K562 (cell line): ENCODE data around the gene SLC7A10. TPM values are rescaled to one million over a fixed set of nuclear protein-coding genes. Genes with fewer than 3 reads are reported as not detected.

Source experiments
- ATAC-seq: fragments of 200-7000 bp; cut with Tn5 transposase; 3 replicates; pipeline ENCODE4 v1.9.1; 2020; ENCODE audit warnings: moderate library complexity
- BruUV-seq: library from RNA; stranded (reverse); fragments of 400-500 nt; replicated peaks from 2 replicates; lab custom pipeline; 2021; lab: Mats Ljungman, UMichigan
- CTCF ChIA-PET: fragments of 300-600 bp; formaldehyde crosslinking; extraction: SDS; loops from one replicate; lab custom pipeline; 2021; ENCODE audit warnings: low intra/inter-chr PET ratio; lab: Yijun Ruan, JAX
- POLR2A ChIA-PET: fragments of 300-600, 350-650 bp; sonication (Branson Sonifier 250); formaldehyde crosslinking; extraction: SDS; loops from one replicate; lab custom pipeline; 2021; ENCODE audit warnings: antibody characterized with exemption, inconsistent platforms; lab: Yijun Ruan, JAX
- DNase-seq, 4 experiments: peaks; one replicate each; pipeline versions ENCODE4 v3.0.0 to v3.0.0-alpha.2; 2011 to 2018; ENCODE audit warnings: low spot score in 3 of 4, mixed read lengths in 3 of 4; ENCODE audit errors: extremely low read depth in 1 of 4
- FAIRE-seq: peaks from 2 replicates; lab custom pipeline; 2011; peaks lifted over from hg19 to GRCh38; lab: Jason Lieb, UNC
- H2AFZ ChIP-seq: 2 replicates; pipeline ENCODE4 v1.6.0; 2011; ENCODE audit warnings: low read depth, low read length, control low read depth, inconsistent platforms
- H3K27ac ChIP-seq: fragments of 200-600 bp; 3 replicates; pipeline ENCODE4 v1.8.0; 2011; ENCODE audit warnings: low read depth, mild to moderate bottlenecking, control low read depth, inconsistent platforms, low read length, moderate library complexity, mixed read lengths; ENCODE audit errors: extremely low read depth
- H3K27me3 ChIP-seq, 2 experiments: fragments of 300-600 bp in 1 of 2; 2 replicates in 1 of 2; 3 replicates in 1 of 2; pipeline versions ENCODE4 v1.6.0 to v1.8.0; 2011; ENCODE audit warnings: inconsistent platforms in 2 of 2, low read length in 2 of 2, mild to moderate bottlenecking in 1 of 2, mixed read lengths in 1 of 2, moderate library complexity in 1 of 2; ENCODE audit not compliant: control insufficient read depth in 2 of 2, insufficient read depth in 2 of 2
- H3K36me3 ChIP-seq: fragments of 300-600 bp; 3 replicates; pipeline ENCODE4 v1.8.0; 2011; ENCODE audit warnings: mild to moderate bottlenecking, low read length, inconsistent platforms; ENCODE audit not compliant: control insufficient read depth, insufficient read depth
- H3K4me1 ChIP-seq, 2 experiments: fragments of 200-600 bp in 1 of 2; replicated peaks in 1 of 2; 2 replicates in 1 of 2; 3 replicates in 1 of 2; pipeline versions ENCODE4 v1.5.1 to v1.8.0; 2011; ENCODE audit warnings: inconsistent platforms in 2 of 2, low read length in 2 of 2, mild to moderate bottlenecking in 1 of 2, mixed read lengths in 1 of 2, moderate library complexity in 1 of 2; ENCODE audit not compliant: control insufficient read depth in 2 of 2, insufficient read depth in 2 of 2
- H3K4me2 ChIP-seq: 2 replicates; pipeline ENCODE4 v1.6.1; 2011; ENCODE audit warnings: low read length, control low read depth, inconsistent platforms, mixed read lengths; ENCODE audit not compliant: insufficient read depth
- H3K4me3 ChIP-seq: fragments of 200-600 bp; sonication (generic), shearing (Covaris generic); 2 replicates; pipeline ENCODE4 v1.5.1; 2016; ENCODE audit warnings: control low read depth, inconsistent platforms
- H3K79me2 ChIP-seq: fragments of 200-600 bp; 3 replicates; pipeline ENCODE4 v1.8.0; 2011; ENCODE audit warnings: low read length, inconsistent platforms; ENCODE audit not compliant: control insufficient read depth, insufficient read depth
- H3K9ac ChIP-seq, 2 experiments: 2 replicates each; pipeline versions ENCODE4 v1.6.0 to v1.6.1; 2011; ENCODE audit warnings: low read depth in 2 of 2, low read length in 2 of 2, control low read depth in 1 of 2, inconsistent platforms in 1 of 2, mild to moderate bottlenecking in 1 of 2, mixed read lengths in 1 of 2; ENCODE audit not compliant: insufficient read depth in 1 of 2
- H3K9me1 ChIP-seq: one replicate; pipeline ENCODE4 v1.6.0; 2011; ENCODE audit warnings: inconsistent platforms, mild to moderate bottlenecking, low read length, moderate library complexity; ENCODE audit not compliant: control insufficient read depth, insufficient read depth
- H3K9me3 ChIP-seq: replicated peaks from 2 replicates; pipeline ENCODE4 v1.5.1; 2011; ENCODE audit warnings: low read depth, low read length, inconsistent platforms; ENCODE audit not compliant: control insufficient read depth, insufficient read depth
- H4K20me1 ChIP-seq: replicated peaks from 2 replicates; pipeline ENCODE4 v1.6.1; 2011; ENCODE audit warnings: low read length, inconsistent platforms, mixed read lengths; ENCODE audit not compliant: control insufficient read depth, insufficient read depth
- DIDO1 ChIP-seq: fragments of 450-650 bp; IDR thresholded peaks from 2 replicates; pipeline ENCODE4 v1.6.1; 2016; ENCODE audit warnings: low read depth, missing biosample characterization, missing genetic modification characterization
- FIP1L1 ChIP-seq: fragments of 200-400 bp; formaldehyde crosslinking; IDR thresholded peaks from 2 replicates; pipeline ENCODE4 v1.6.1; 2018; ENCODE audit warnings: mild to moderate bottlenecking, low read depth, low read length; ENCODE audit not compliant: poor library complexity, severe bottlenecking
- HOXB6 ChIP-seq: fragments of 250-450 bp; sonication (Bioruptor Pico); IDR thresholded peaks from 2 replicates; pipeline ENCODE4 v1.5.1; 2022; ENCODE audit warnings: mild to moderate bottlenecking, borderline replicate concordance
- MEF2A ChIP-seq: IDR thresholded peaks from 2 replicates; pipeline ENCODE4 v1.6.1; 2011; ENCODE audit warnings: low read depth, mild to moderate bottlenecking, low read length, moderate library complexity; ENCODE audit not compliant: control insufficient read depth
- MYBL2 ChIP-seq, 2 experiments: fragments of 450-650 bp in 1 of 2; sonication (generic) in 1 of 2; formaldehyde crosslinking in 1 of 2; IDR thresholded peaks; 2 replicates each; pipeline versions ENCODE4 v1.6.1 to v1.8.1; 2017 to 2022; ENCODE audit warnings: borderline replicate concordance in 1 of 2, inconsistent platforms in 1 of 2, low read depth in 1 of 2, mild to moderate bottlenecking in 1 of 2, missing genetic modification reagents in 1 of 2, moderate library complexity in 1 of 2
- NR0B1 ChIP-seq: fragments of 450-650 bp; IDR thresholded peaks from one replicate; pipeline ENCODE4 v1.6.1; 2018; ENCODE audit warnings: mild to moderate bottlenecking, moderate library complexity; ENCODE audit not compliant: partially characterized antibody
- SMAD1 ChIP-seq: fragments of 150-350 bp; IDR thresholded peaks from 2 replicates; pipeline ENCODE4 v1.6.1; 2014; ENCODE audit warnings: low read length, low read depth; ENCODE audit not compliant: partially characterized antibody
- SRSF7 ChIP-seq: fragments of 200-400 bp; formaldehyde crosslinking; optimal IDR thresholded peaks from 2 replicates; pipeline ENCODE3; 2017; ENCODE audit warnings: mild to moderate bottlenecking, low read depth, low read length
- SUPT5H ChIP-seq: fragments of 450-650 bp; IDR thresholded peaks from 2 replicates; pipeline ENCODE4 v1.6.1; 2016
- TCFL5 ChIP-seq: fragments of 250-450 bp; sonication (Bioruptor Pico); conservative IDR thresholded peaks from 2 replicates; pipeline ENCODE4 v1.6.1; 2021; ENCODE audit warnings: mild to moderate bottlenecking, moderate library complexity, matching md5 sums
- TRIM25 ChIP-seq: fragments of 450-650 bp; IDR thresholded peaks from 2 replicates; pipeline ENCODE4 v1.7.0; 2016; ENCODE audit warnings: borderline replicate concordance
- ZBED1 ChIP-seq: IDR thresholded peaks from 2 replicates; pipeline ENCODE4 v1.6.1; 2014
- ZNF41 ChIP-seq: fragments of 250-450 bp; sonication (Bioruptor Pico); conservative IDR thresholded peaks from 2 replicates; pipeline ENCODE4 v1.4.0; 2020; ENCODE audit warnings: mild to moderate bottlenecking
- WGBS: fragments of 100-300 bp; shearing (Covaris generic); methylation state at CpG from one replicate; pipeline ENCODE4 v1.1.6; 2016; ENCODE audit warnings: low coverage, mixed read lengths; ENCODE audit not compliant: insufficient coverage; ENCODE audit errors: missing lambda C conversion rate; 5-methylcytosine and 5-hydroxymethylcytosine counted together
- in situ Hi-C: fragments of 300-500 bp; cut with MboI; formaldehyde crosslinking; loops from 4 replicates; pipeline ENCODE4 v1.15.0; 2018; ENCODE audit warnings: inconsistent platforms, mixed read lengths
- intact Hi-C: fragments of 100-400 bp; cut with micrococcal nuclease; formaldehyde crosslinking; loops from 2 replicates; pipeline ENCODE4 v1.14.2; 2022
- polyA plus RNA-seq, 8 experiments: library from polyadenylated mRNA; depleted of rRNA in 4 of 8; stranded (reverse) in 5 of 8; unstranded in 3 of 8; fragments of >200 nt; fragmentation: Nextera tagmentation in 2 of 8; fragmentation: Illumina TruSeq in 1 of 8; extraction: Ambion mirVana in 2 of 8; extraction: Trizol in 1 of 8; gene quantifications; 2 replicates each; pipeline versions ENCODE4 v1.2.1 to v1.2.3, GENCODE V29; 2011 to 2014; ENCODE audit warnings: inconsistent platforms in 1 of 8, missing spikeins in 1 of 8
- total RNA-seq, 7 experiments: library from RNA; depleted of rRNA in 6 of 7; stranded (reverse); fragments of >200 nt in 6 of 7; fragmentation: Illumina TruSeq in 2 of 7; extraction: Trizol in 2 of 7; gene quantifications; 2 replicates each; pipeline versions ENCODE4 v1.2.1 to v1.2.3, GENCODE V29; 2011 to 2021; ENCODE audit warnings: low replicate concordance in 1 of 7

The SLC7A10 gene
- total and polyA plus RNA-seq, 9 of the 15 experiments (the other 6 are each of a cell fraction or from before 2014, with no cell fraction given), result 0.07 TPM; not detected in 8

- Histone ChIP-seq H3K4me1 (no peaks in the 10 kb centered on the region; a peak in 2 of 5 replicates), H3K27ac (no peak overlapping the region), H3K9ac (no peak overlapping the region), H2AFZ (no peak overlapping the region), H3K9me1 (no peaks in the 10 kb centered on the region), H3K9me3 (no peaks in the 10 kb centered on the region), H3K4me3 (no peak overlapping the region), H3K27me3 (peaks cover 0 to 26% of the 10 kb centered on the region in 2 experiments; a peak in 4 of 5 replicates), H3K4me2 (no peak overlapping the region), H4K20me1 (no peaks in the 10 kb centered on the region), H3K36me3 (no peaks in the 10 kb centered on the region), H3K79me2 (no peaks in the 10 kb centered on the region)
- no TSS peak for BruUV-seq
- ChIA-PET CTCF (no interaction called here), POLR2A (interaction anchor here (0.6 to 1.1 kb wide), 2 partner anchors 14 to 500 kb away, joined by 3 read pairs; partner anchors contain the start of gene NUDT19)
- intact Hi-C loops (no loop called here), in situ Hi-C loops (no loop called here)
- no peak for TF ChIP-seq ZBED1
- no peak for TF ChIP-seq SUPT5H
- no peak for TF ChIP-seq TRIM25
- no peak for TF ChIP-seq FIP1L1
- TF ChIP-seq DIDO1 (tag), result no peak
- TF ChIP-seq MYBL2 (IDR thresholded peaks at IDR 0.05; ENCODE audit: low read depth), result no peak
- TF ChIP-seq MYBL2 (CRISPR knock-in tag; IDR thresholded peaks at IDR 0.05; ENCODE audit: borderline replicate concordance), result no peak
- TF ChIP-seq SRSF7, result no peak
- no peak for TF ChIP-seq NR0B1
- TF ChIP-seq HOXB6 (CRISPR knock-in tag), result no peak
- TF ChIP-seq MEF2A, result no peak
- TF ChIP-seq ZNF41 (CRISPR knock-in tag), result no peak
- TF ChIP-seq SMAD1, result no peak
- TF ChIP-seq TCFL5 (CRISPR knock-in tag), result no peak
- WGBS, result 5% methylated on average over 6 of the region's 6 CpGs
- no peak for ATAC-seq
- FAIRE-seq, result no peak
- DNase-seq, result no peak
Measured at GRCh38 chr19:33191501-33191900, 34.1 kb downstream of the SLC7A10 start.
